ENCODE data around the gene SLC10A7.
A peak's percentile ranks its signal among the peaks of the same experiment; 100 is the strongest.
"Not testable (repeated sequence)": the region's sequence is repeated elsewhere in the genome, so short reads cannot be mapped to it uniquely, and the experiment has no call there.

The SLC10A7 gene

GRCh38 chr4:146436423-146437162, 85.1 kb downstream of the SLC10A7 start:
- DNase-seq: no peak

GRCh38 chr4:146435962-146436361, 85.8 kb downstream of the SLC10A7 start:
- no peak for DNase-seq

- no peak for DNase-seq
Observed at GRCh38 chr4:146432065-146432464, 89.7 kb downstream of the SLC10A7 start.

- no peak for DNase-seq
Observed at GRCh38 chr4:146428298-146428697, 93.4 kb downstream of the SLC10A7 start.

DNA sequence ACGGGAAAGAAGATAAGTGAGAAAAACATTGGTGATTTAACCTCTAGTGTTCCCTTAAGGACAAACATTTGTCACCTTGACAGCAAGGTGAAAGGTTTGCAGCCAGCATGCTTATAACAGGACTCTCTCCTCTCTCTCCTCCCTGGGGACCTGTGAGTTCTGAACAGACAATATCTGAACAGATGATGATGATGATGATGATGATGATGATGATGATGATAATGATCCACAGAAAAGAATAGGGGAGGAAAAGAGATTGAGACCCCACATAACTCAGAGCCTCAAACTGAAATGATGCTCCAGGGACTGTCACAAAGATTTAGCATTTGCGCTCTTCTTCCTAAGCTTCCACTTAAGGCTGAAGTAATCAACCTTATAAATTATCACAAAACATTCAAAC, 103.9 kb downstream of the SLC10A7 start:
- no peak for DNase-seq

- DNase-seq: no peak
Observed at GRCh38 chr4:146415829-146416228, 105.9 kb downstream of the SLC10A7 start.

DNA sequence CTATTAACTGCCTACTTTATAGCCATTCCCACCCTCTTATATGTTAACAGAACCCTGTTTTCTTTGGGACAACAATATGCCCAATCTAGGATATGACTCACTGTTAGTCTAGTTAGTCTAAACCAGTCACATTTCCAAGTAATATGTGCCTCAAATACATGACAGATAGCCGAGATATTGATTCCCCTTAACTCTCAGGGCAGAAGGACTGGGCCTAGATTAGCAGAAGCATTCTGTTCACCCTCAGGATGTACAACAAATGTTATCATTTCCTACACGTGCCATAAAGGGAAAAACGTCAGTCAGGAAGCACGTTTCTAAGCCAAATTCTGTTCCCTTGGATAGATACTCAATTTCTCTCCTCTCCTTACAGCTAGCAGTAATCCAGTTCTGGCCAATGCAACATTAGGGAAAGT, 114.1 kb downstream of the SLC10A7 start:
- DNase-seq: no peak

DNA sequence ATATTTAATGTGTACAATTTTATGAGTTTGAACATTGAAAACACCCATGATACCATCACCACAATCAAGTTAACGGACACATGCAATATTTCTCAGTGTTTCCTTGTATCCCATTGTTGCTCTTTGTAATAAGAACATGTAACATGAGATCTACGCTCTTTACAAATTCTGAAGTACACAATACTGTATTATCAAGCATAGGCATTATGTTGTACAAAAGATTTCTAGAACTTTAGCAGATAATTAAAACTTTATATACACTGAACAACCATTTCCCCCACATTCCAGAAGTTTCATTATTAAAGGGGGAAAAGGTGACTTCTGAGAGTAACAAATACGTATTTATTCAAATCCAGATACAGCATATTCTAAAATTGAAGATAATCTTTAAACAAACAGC, 114.5 kb downstream of the SLC10A7 start:
- DNase-seq: no peak

DNA sequence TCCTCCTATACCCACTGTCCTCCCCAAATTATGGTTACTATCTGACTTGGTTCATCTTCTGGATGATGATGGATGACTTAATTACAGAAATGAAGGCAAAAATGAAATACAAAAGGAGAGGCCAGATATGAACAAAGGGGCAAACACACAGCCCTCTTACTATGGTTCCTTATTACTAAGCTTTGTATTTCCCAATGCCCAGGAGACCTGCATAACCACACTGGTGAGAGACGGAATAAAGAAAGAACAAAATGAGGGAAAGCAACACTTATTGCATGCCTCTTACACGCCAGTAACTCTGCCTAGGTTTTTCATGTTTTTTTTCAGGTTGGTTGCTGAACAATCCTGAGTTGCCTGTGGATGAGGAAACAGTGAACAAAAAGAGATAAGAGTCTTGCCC, 120.5 kb downstream of the SLC10A7 start:
- no peak for DNase-seq

DNA sequence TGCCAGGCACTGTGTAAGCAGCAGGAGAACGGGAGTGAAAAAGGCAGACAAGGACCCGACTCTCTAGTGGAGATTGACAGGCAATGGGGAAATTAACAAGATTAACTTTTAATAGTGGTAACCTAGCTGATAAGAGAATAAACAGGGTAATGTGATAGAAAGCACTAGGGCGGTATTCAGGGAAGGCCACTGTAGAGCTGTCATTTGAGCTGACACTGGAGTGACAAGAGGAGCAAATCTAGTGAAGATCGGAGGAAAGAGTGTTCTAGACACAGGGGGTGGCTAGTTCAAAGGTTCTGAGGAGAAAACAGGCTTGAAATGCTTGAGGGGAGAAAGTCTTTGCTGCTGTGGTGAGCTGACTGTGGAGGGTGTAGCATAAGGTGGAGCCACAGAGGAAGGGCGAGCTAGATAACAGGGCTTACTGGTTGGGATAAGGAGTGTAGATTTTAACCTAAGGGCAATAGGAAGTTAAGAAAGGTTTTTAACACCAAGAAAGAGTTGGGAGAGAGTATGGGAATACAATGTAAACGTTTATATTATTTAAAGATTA, 122.8 kb downstream of the SLC10A7 start:
- no peak for DNase-seq

- no peak for DNase-seq
Observed at GRCh38 chr4:146398404-146398803, 123.3 kb downstream of the SLC10A7 start.

DNA sequence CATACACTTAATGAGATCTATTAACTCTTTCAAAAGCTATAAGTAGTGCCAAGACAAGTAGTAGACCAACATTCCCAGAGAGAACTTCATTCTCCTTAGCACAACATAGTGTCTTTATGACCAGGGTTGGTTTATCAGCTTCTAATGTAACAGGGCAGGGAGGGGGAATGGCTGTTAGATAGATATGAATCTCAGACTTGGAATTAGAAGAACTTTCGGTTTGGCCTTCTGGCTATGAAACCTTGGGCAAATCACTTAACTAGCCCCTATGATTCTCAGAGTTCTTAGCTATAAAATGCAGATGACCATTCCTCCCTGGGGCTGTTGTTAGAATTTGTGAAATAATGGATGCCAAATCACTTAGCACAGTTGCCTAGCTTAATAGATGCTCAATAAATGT, 132.2 kb downstream of the SLC10A7 start:
- DNase-seq: no peak

DNA sequence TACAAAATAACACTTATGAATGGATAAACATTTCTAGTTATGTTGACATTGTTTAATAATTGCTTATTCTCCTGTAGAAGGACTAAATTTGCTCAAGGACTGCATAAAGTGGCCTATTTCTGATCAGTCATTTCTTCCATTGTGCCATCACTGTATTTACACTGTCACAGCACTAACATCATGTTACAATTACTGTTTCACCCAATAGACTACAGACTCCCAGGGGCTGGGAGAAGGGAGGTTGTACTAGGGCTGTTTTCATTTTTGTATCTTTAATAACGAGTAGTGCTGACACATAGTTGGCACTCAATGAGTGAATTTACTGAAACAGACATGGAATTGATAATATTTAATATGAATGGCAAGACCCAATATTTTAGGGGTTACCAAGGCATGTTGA, 139.5 kb downstream of the SLC10A7 start:
- peak; percentile 10 for DNase-seq

DNA sequence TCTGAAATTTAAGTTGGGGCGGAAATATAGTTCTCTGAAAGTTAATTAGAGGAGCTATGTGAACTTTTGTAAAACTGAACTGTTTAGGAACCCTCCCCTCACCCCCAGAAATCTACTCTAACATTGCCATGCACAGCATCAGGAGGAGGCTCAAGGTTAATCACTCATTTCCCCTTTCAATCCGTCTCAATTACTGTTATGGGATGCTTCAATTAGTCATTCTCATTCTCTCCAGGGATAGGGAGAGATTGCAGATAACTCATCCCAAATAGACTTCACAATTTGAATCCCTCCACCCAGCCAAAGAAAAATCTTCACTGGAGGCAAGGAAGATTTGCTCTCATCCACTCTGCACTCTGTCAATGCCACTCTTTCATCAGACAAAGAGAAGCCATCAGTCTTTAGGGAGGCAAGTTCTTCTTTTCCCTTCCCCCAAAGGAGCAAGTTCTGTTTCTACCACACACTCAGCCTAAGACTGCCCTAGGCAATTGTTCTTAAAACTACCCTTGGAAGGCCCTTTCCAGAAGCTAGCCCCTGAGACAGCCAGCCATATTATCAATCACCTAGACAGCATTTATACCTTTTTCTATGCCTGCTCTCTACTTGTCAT, 140.4 kb downstream of the SLC10A7 start:
- no peak for DNase-seq

DNA sequence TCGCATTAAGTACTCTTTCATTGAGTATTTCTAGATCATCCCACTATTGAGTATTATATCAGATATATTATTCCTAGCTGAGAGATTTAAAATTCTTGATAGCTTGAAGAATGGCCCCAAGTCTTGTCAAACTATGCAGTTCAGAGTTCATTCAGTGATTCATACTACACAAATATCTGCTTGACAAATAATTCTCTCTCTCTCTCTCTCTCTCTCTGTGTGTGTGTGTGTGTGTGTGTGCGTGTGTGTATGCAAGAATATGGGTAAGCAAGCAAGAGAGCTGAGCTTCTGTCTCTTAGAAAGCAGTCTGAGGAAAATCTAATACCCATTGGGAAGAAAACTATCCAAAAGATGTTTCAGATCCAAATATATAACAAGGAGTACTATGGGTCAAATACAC, 142.0 kb downstream of the SLC10A7 start:
- DNase-seq: no peak

DNA sequence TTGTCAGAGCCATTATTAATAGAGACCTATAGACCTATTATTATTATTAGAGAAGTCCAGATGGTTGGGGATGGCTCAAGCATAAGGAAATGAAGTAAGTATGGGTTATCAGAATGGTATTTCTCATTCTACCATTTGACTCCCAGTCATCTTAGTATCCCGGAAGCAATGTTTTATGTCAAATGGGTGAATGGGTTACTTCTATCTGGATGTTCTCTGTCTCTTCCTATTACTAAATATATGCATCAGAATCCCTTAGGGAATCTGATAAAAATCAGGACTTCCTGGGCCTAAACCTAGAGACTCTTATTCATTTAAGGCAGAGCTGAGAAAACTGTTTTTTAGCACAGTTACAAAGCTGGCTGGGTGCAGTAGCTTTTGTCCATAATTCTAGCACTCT, 149.9 kb downstream of the SLC10A7 start:
- no peak for DNase-seq

DNA sequence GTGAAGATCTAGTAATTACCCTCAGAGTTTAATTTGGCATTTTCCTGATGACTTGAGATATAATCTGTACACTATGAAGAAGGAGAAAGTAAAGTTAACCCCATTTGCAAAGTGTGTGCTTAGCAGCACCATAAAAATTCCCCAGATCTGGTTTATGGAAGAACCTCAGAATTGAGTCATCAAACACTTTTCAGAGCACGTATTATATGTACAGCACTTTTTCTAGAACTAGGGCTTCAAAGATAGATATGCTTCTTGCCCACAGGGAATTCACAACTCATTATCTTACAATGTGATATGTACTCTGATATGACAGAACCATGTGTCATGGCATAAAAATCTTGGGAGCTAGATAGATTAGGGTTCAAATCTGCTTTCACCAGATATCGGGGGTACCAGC, 150.9 kb downstream of the SLC10A7 start:
- DNase-seq: no peak

- no peak for DNase-seq
Observed at GRCh38 chr4:146369446-146369845, 152.3 kb downstream of the SLC10A7 start.

GRCh38 chr4:146368209-146368608, 153.5 kb downstream of the SLC10A7 start:
- DNase-seq: no peak

DNA sequence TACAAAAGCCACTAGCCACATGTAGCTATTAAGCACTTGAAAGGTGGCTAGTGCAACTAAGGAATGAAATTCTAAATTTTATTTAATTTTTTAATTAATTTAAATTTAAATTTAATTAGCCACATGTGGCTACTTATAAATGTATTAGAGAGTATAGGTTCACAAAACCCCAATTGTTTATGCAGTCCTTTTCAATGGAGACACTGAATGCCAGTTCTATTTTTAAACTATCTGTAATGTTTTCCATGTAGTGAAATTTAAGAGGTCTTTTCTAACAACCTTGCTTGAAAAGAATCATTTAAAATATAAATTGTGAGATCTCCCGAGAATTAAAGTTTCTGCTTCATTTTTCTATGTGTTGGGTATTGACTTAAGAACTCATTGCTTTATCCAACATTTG, 154.4 kb downstream of the SLC10A7 start:
- DNase-seq: no peak

DNA sequence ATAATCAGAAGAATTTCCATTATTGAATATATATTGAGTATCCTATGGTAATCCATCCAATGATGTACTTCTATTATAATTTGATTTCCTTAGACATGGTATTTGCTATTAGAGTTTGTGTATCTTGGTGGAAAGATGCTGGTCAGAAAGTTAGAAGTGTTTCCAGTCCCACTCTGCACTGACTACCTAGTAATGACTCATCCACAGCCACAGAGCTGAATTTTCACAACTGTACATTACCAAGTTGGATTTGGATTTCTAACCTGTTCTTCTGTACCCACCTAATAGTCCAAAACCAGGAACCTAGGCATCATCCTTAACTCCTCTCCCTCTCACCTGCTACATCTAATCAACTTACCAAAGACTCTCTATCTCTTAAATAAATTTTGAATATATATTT, 162.0 kb downstream of the SLC10A7 start:
- DNase-seq: no peak

- not testable (repeated sequence) for DNase-seq
Observed at GRCh38 chr4:146350114-146350513, 171.6 kb downstream of the SLC10A7 start.

- no peak for DNase-seq
Observed at GRCh38 chr4:146349306-146349705, 172.4 kb downstream of the SLC10A7 start.

DNA sequence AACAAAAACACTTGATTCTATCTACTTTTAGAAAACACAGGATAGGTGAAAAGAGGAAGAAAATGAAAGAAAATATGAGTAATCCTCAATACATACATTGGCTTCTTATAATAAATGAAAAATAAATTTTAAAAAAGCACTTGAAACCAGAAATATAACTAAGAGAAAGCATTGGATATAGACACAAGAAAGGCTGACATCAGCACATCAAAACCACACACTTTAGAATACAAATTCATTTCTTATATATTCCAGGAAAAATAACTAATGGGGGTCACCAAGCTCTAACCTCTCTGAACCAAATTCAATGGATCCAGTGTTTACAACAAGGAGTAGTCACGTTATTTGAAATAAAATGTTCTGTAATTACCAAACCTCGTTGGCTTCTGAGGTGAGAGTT, 173.9 kb downstream of the SLC10A7 start:
- no peak for DNase-seq

- no peak for DNase-seq
Observed at GRCh38 chr4:146346276-146346675, 175.5 kb downstream of the SLC10A7 start.
